Smooth muscle cell (in vitro differentiated cells): ENCODE data around the gene STK4. TPM values are rescaled to one million over a fixed set of nuclear protein-coding genes. Genes with fewer than 3 reads are reported as not detected.

Experiments
- DNase-seq: peaks from one replicate; lab custom pipeline; 2025; ENCODE audit not compliant: unreplicated experiment; lab: John Stamatoyannopoulos, UW
- H2AFZ ChIP-seq: fragments of 200-600 bp; sonication (generic); 2 replicates; pipeline ENCODE4 v1.6.0; 2016; ENCODE audit warnings: antibody characterized with exemption, low read depth, mild to moderate bottlenecking
- H3F3A ChIP-seq: fragments of 200-600 bp; sonication (generic); 2 replicates; pipeline ENCODE4 v1.6.0; 2017; ENCODE audit warnings: antibody characterized with exemption, low read depth
- H3K27ac ChIP-seq: fragments of 200-600 bp; sonication (generic); 2 replicates; pipeline ENCODE4 v1.5.1; 2016; ENCODE audit warnings: low read depth, mild to moderate bottlenecking
- H3K27me3 ChIP-seq: fragments of 200-600 bp; sonication (generic); 2 replicates; pipeline ENCODE4 v1.6.1; 2016; ENCODE audit warnings: low read depth, mild to moderate bottlenecking
- H3K36me3 ChIP-seq: fragments of 200-600 bp; sonication (generic); 2 replicates; pipeline ENCODE4 v1.5.1; 2016; ENCODE audit warnings: low read depth
- H3K4me1 ChIP-seq: fragments of 200-600 bp; sonication (generic); 2 replicates; pipeline ENCODE4 v1.5.1; 2016; ENCODE audit warnings: low read depth
- H3K4me2 ChIP-seq: fragments of 200-600 bp; sonication (generic); 2 replicates; pipeline ENCODE4 v1.6.0; 2016; ENCODE audit warnings: mild to moderate bottlenecking
- H3K4me3 ChIP-seq: fragments of 200-600 bp; sonication (generic); 2 replicates; pipeline ENCODE4 v1.5.1; 2016; ENCODE audit warnings: mild to moderate bottlenecking
- H3K79me2 ChIP-seq: fragments of 200-600 bp; sonication (generic); 2 replicates; pipeline ENCODE4 v1.6.0; 2016; ENCODE audit warnings: low read depth, mild to moderate bottlenecking
- H3K9ac ChIP-seq: fragments of 200-600 bp; sonication (generic); 2 replicates; pipeline ENCODE4 v1.6.0; 2016; ENCODE audit warnings: low read depth
- H3K9me3 ChIP-seq: fragments of 200-600 bp; sonication (generic); replicated peaks from 2 replicates; pipeline ENCODE4 v1.5.1; 2016; ENCODE audit warnings: low read depth
- H4K20me1 ChIP-seq: fragments of 200-600 bp; sonication (generic); 2 replicates; pipeline ENCODE4 v1.6.0; 2016; ENCODE audit warnings: low read depth
- CTCF ChIP-seq: fragments of 200-600 bp; sonication (generic); IDR thresholded peaks from 2 replicates; pipeline ENCODE4 v1.5.1; 2017; ENCODE audit warnings: borderline replicate concordance, mild to moderate bottlenecking, antibody characterized with exemption; ENCODE audit not compliant: insufficient read depth, poor library complexity, severe bottlenecking
- WGBS: methylation state at CpG from one replicate; pipeline ENCODE4 v1.1.7; 2016; ENCODE audit warnings: low lambda C conversion rate; 5-methylcytosine and 5-hydroxymethylcytosine counted together
- polyA plus RNA-seq: library from polyadenylated mRNA; unstranded; fragments of >200 nt; fragmentation: Nextera tagmentation; extraction: Ambion mirVana; gene quantifications from 2 replicates; pipeline ENCODE4 v1.2.1, GENCODE V29; 2016
- total RNA-seq: library from RNA; depleted of rRNA; stranded (reverse); fragments of >200 nt; gene quantifications from 2 replicates; pipeline ENCODE4 v1.2.3, GENCODE V29; 2014

STK4 gene
- total and polyA plus RNA-seq, 2 experiments from 2014 or later = 16.8 to 33.5 TPM

GRCh38 chr20:45112754-45113153, 146.4 kb downstream of the STK4 start:
- no peak overlapping the region for H3K4me2 ChIP-seq

GRCh38 chr20:45113865-45114264, 147.6 kb downstream of the STK4 start:
- Histone ChIP-seq H3K4me3 (no peak overlapping the region), H3K36me3 (no peaks in the 10 kb centered on the region), H3K9ac (no peak overlapping the region), H2AFZ (no peak overlapping the region), H3K79me2 (no peaks in the 10 kb centered on the region), H3K27me3 (no peaks in the 10 kb centered on the region), H3K4me1 (no peaks in the 10 kb centered on the region), H3F3A (no peaks in the 10 kb centered on the region), H4K20me1 (no peaks in the 10 kb centered on the region), H3K9me3 (no peaks in the 10 kb centered on the region), H3K27ac (no peak overlapping the region), H3K4me2 (no peak overlapping the region)
- no peak for TF ChIP-seq CTCF
- no peak for DNase-seq
- 85% methylated on average over 3 of the region's 3 CpGs for WGBS

More at GRCh38 chr20:45112754-45113153, 146.4 kb downstream of the STK4 start:
- Histone ChIP-seq H3K4me3 (no peak overlapping the region), H3K27ac (no peak overlapping the region), H3K9me3 (no peaks in the 10 kb centered on the region), H3K36me3 (no peaks in the 10 kb centered on the region), H3K9ac (no peak overlapping the region), H3K79me2 (no peaks in the 10 kb centered on the region), H4K20me1 (no peaks in the 10 kb centered on the region), H3K4me1 (no peaks in the 10 kb centered on the region), H3K27me3 (no peaks in the 10 kb centered on the region), H2AFZ (no peak overlapping the region), H3F3A (no peaks in the 10 kb centered on the region)
- DNase-seq = no peak
- TF ChIP-seq CTCF = no peak

GRCh38 chr20:45114465-45115385, 148.4 kb downstream of the STK4 start, which contains the start of gene WFDC5:
Gene WFDC5 (minus strand): TSS chr20:45115174. CDS start chr20:45115083, 91 bp downstream.
- H3F3A ChIP-seq = no peaks in the 10 kb centered on the region
- no peaks in the 10 kb centered on the region for H3K79me2 ChIP-seq
- H3K9ac ChIP-seq = no peak within 1 kb of the TSS
- H3K4me1 ChIP-seq = no peaks in the 10 kb centered on the region
- H3K4me2 ChIP-seq = no peak within 1 kb of the TSS
- no peaks in the 10 kb centered on the region for H3K27me3 ChIP-seq
- no peaks in the 10 kb centered on the region for H3K36me3 ChIP-seq
- no peak for TF ChIP-seq CTCF
- DNase-seq = no peak
- H2AFZ ChIP-seq = no peak within 1 kb of the TSS
- no peaks in the 10 kb centered on the region for H4K20me1 ChIP-seq
- no peak within 1 kb of the TSS for H3K4me3 ChIP-seq
- WGBS = 62% methylated on average over 16 of the region's 16 CpGs
- H3K9me3 ChIP-seq = no peaks in the 10 kb centered on the region
- H3K27ac ChIP-seq = no peak within 1 kb of the TSS

GRCh38 chr20:45115386-45115774, 149.1 kb downstream of the STK4 start:
- no peaks in the 10 kb centered on the region for H3K9me3 ChIP-seq
- no peaks in the 10 kb centered on the region for H3K36me3 ChIP-seq
- no peak overlapping the region for H3K9ac ChIP-seq
- WGBS = 87% methylated on average over 3 of the region's 3 CpGs
- no peak overlapping the region for H3K4me3 ChIP-seq
- no peaks in the 10 kb centered on the region for H3K27me3 ChIP-seq
- no peak overlapping the region for H3K27ac ChIP-seq
- H3K4me1 ChIP-seq = no peaks in the 10 kb centered on the region
- no peak for TF ChIP-seq CTCF
- H3F3A ChIP-seq = no peaks in the 10 kb centered on the region
- no peak overlapping the region for H2AFZ ChIP-seq
- H3K79me2 ChIP-seq = no peaks in the 10 kb centered on the region
- DNase-seq = no peak
- H3K4me2 ChIP-seq = no peak overlapping the region
- H4K20me1 ChIP-seq = no peaks in the 10 kb centered on the region
